ENCODE results near the gene CHCHD6.

GRCh38 chr3:126723237-126723636, 19.2 kb downstream of the CHCHD6 start:
- no peak for TF ChIP-seq CTCF (IDR thresholded peaks at IDR 0.05)
- TF ChIP-seq ZFX (IDR thresholded peaks at IDR 0.05; ENCODE audit: borderline replicate concordance), result no peak
